Stomach (tissue), 4 donors: ENCODE measurements around the gene SVIL.

Experiments
- POLR2AphosphoS5 ChIP-seq, 3 donors: sonication (generic); formaldehyde crosslinking; IDR thresholded peaks; one replicate each; pipeline ENCODE4 v1.6.1; 2016; ENCODE audit warnings: antibody characterized with exemption in 3 of 3
- TF ChIP-seq, protein P1 (sequence below), 7 experiments: fragments of 450-650 bp in 4 of 7; fragments of 200-600 bp in 3 of 7; sonication (generic) in 3 of 7; IDR thresholded peaks; one replicate each; pipeline ENCODE4 v1.5.1; 2016 to 2019; ENCODE audit warnings: antibody characterized with exemption in 7 of 7, control low read depth in 2 of 7, mild to moderate bottlenecking in 1 of 7

GRCh38 chr10:29473406-29474100 is 161.2 kb downstream of the SVIL start:
- TF ChIP-seq, protein P1, sequence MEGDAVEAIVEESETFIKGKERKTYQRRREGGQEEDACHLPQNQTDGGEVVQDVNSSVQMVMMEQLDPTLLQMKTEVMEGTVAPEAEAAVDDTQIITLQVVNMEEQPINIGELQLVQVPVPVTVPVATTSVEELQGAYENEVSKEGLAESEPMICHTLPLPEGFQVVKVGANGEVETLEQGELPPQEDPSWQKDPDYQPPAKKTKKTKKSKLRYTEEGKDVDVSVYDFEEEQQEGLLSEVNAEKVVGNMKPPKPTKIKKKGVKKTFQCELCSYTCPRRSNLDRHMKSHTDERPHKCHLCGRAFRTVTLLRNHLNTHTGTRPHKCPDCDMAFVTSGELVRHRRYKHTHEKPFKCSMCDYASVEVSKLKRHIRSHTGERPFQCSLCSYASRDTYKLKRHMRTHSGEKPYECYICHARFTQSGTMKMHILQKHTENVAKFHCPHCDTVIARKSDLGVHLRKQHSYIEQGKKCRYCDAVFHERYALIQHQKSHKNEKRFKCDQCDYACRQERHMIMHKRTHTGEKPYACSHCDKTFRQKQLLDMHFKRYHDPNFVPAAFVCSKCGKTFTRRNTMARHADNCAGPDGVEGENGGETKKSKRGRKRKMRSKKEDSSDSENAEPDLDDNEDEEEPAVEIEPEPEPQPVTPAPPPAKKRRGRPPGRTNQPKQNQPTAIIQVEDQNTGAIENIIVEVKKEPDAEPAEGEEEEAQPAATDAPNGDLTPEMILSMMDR (IDR thresholded peaks at IDR 0.05): no peak
- no peak for TF ChIP-seq POLR2AphosphoS5 (IDR thresholded peaks at IDR 0.05)
